ENCODE results near the gene AVP.

Gene AVP

GRCh38 chr20:3042625-3043024 lies 41.9 kb downstream of the AVP start:
- H3K36me3 Mint-ChIP-seq (ENCODE audit: low read depth), result peaks cover 36% of the 10 kb centered on the region
- TF ChIP-seq, protein P1, sequence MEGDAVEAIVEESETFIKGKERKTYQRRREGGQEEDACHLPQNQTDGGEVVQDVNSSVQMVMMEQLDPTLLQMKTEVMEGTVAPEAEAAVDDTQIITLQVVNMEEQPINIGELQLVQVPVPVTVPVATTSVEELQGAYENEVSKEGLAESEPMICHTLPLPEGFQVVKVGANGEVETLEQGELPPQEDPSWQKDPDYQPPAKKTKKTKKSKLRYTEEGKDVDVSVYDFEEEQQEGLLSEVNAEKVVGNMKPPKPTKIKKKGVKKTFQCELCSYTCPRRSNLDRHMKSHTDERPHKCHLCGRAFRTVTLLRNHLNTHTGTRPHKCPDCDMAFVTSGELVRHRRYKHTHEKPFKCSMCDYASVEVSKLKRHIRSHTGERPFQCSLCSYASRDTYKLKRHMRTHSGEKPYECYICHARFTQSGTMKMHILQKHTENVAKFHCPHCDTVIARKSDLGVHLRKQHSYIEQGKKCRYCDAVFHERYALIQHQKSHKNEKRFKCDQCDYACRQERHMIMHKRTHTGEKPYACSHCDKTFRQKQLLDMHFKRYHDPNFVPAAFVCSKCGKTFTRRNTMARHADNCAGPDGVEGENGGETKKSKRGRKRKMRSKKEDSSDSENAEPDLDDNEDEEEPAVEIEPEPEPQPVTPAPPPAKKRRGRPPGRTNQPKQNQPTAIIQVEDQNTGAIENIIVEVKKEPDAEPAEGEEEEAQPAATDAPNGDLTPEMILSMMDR (IDR thresholded peaks at IDR 0.05), result no peak
- peak overlapping the region; percentile 92 for H3K27ac Mint-ChIP-seq
- H3K4me3 Mint-ChIP-seq, result peak overlapping the region; percentile 75
- DNase-seq, result peak; percentile 28
- H3K9me3 Mint-ChIP-seq, result no peaks in the 10 kb centered on the region
- peaks cover 74% of the 10 kb centered on the region for H3K4me1 Mint-ChIP-seq
- H3K27me3 Mint-ChIP-seq (ENCODE audit: low read depth, poor library complexity), result no peaks in the 10 kb centered on the region

DNA sequence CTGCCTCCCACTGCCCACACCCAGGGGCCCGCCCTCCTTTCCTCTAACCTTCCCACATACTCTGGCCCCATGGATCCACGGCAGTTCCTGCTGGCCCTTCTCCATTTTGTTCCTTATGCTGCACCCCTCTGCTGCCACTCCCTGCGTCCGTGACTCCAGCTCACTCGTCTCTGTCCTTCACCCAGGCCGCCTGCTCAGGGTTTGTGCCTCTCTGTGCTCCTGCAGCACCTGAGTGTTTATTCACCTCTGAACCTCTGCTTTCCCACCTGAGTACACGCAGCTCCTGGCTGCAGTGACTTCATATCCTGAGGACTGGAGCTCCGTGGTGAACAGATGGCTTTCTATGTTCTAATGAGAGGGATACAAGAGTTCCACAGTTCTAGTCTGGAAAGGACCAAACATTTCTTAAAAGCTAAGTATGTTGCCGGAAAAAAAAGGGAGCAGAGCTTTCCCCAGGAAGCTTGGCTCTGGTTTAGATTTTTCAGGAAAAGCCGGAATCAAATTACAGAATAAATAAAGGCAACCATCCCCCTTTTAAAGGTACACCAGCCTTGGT lies 42.6 kb downstream of the AVP start:
- peak; percentile 18 for DNase-seq
- H3K36me3 Mint-ChIP-seq (ENCODE audit: low read depth), result peaks cover 35% of the 10 kb centered on the region
- TF ChIP-seq, protein P1 (IDR thresholded peaks at IDR 0.05), result no peak
- peaks cover 73% of the 10 kb centered on the region for H3K4me1 Mint-ChIP-seq
- H3K27ac Mint-ChIP-seq, result peak overlapping the region; percentile 92
- no peaks in the 10 kb centered on the region for H3K27me3 Mint-ChIP-seq (ENCODE audit: low read depth, poor library complexity)
- H3K4me3 Mint-ChIP-seq, result peak overlapping the region; percentile 75
- no peaks in the 10 kb centered on the region for H3K9me3 Mint-ChIP-seq

GRCh38 chr20:3040086-3040485 lies 44.4 kb downstream of the AVP start:
- Mint-ChIP-seq H3K4me1 (peaks cover 64% of the 10 kb centered on the region), H3K4me3 (no peak overlapping the region), H3K27me3 (ENCODE audit: low read depth, poor library complexity) (no peaks in the 10 kb centered on the region), H3K27ac (peak overlapping the region; percentile 72), H3K9me3 (no peaks in the 10 kb centered on the region), H3K36me3 (ENCODE audit: low read depth) (peaks cover 41% of the 10 kb centered on the region)
- DNase-seq, result no peak
- TF ChIP-seq, protein P1 (IDR thresholded peaks at IDR 0.05), result no peak

DNA sequence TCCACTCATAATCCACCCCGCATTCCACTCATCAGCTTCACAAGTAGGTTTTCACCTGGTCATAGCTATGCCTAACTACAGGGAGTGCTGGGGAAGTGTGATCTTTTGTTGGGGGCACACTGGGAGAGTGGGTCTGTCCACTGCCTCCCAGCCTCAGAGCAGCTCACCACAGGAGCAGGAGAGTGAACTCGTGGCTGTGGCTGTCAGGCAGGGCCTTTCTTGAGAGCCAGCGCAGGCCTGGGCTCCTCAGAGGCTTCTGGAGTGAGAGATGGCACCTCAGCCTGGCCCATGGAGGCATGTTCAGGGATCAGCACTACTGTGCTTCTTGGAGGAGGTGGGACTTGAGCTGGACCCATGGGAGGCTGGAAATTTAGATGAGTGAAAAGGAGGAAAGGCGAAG lies 45.1 kb downstream of the AVP start:
- H3K27me3 Mint-ChIP-seq (ENCODE audit: low read depth, poor library complexity), result no peaks in the 10 kb centered on the region
- peaks cover 48% of the 10 kb centered on the region for H3K36me3 Mint-ChIP-seq (ENCODE audit: low read depth)
- no peaks in the 10 kb centered on the region for H3K9me3 Mint-ChIP-seq
- no peak for DNase-seq
- H3K4me3 Mint-ChIP-seq, result peak overlapping the region; percentile 39
- TF ChIP-seq, protein P1 (IDR thresholded peaks at IDR 0.05), result no peak
- peaks cover 60% of the 10 kb centered on the region for H3K4me1 Mint-ChIP-seq
- peak overlapping the region; percentile 34 for H3K27ac Mint-ChIP-seq

DNA sequence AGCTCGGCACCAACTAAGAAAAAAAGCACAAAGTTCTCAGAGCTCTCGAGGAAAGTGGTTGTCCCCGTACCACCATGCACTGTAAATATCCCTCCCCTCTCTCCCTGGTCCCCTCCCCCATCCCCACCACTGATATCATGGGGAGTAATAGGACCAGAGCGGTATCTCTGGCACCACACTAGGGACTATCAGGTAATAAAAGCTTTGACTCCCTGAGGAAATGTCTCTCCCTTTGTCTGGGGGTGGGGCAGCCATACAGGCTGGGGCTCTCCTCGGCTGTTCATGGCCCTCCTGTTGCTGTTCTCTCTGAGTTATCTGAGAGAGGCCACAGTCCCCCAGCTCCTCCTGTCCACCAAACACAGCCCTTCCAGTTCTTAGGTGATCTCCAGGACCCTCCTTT lies 46.1 kb downstream of the AVP start:
- no peak overlapping the region for H3K4me3 Mint-ChIP-seq
- TF ChIP-seq, protein P1 (IDR thresholded peaks at IDR 0.05), result no peak
- H3K36me3 Mint-ChIP-seq (ENCODE audit: low read depth), result peaks cover 48% of the 10 kb centered on the region
- H3K27ac Mint-ChIP-seq, result peak overlapping the region; percentile 87
- DNase-seq, result no peak
- peaks cover 51% of the 10 kb centered on the region for H3K4me1 Mint-ChIP-seq
- no peaks in the 10 kb centered on the region for H3K27me3 Mint-ChIP-seq (ENCODE audit: low read depth, poor library complexity)
- no peaks in the 10 kb centered on the region for H3K9me3 Mint-ChIP-seq

DNA sequence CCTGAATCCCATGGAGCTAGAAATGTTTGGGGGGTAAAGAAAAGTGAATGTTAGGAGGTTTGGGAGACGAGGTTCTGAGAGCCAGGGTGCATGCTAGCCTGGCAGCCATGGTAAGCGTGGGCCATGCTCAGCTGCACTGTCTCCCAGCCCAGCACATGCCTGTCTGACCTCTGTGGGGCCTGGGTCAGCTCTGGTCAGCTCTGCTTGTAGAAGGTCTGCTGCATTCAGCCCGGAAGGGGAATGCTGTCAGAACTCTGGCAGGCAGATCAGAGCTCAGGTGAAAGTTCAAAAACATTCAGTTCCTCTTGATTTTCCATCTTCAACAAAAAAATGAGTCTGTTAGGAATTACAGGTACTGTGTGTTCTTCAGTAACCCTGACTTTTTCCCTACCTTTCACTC lies 46.9 kb downstream of the AVP start:
- peaks cover 48% of the 10 kb centered on the region for H3K36me3 Mint-ChIP-seq (ENCODE audit: low read depth)
- no peaks in the 10 kb centered on the region for H3K9me3 Mint-ChIP-seq
- peaks cover 43% of the 10 kb centered on the region for H3K4me1 Mint-ChIP-seq
- DNase-seq, result no peak
- H3K27ac Mint-ChIP-seq, result no peak overlapping the region
- TF ChIP-seq, protein P1 (IDR thresholded peaks at IDR 0.05), result no peak
- H3K27me3 Mint-ChIP-seq (ENCODE audit: low read depth, poor library complexity), result no peaks in the 10 kb centered on the region
- no peak overlapping the region for H3K4me3 Mint-ChIP-seq

Measured in nephron progenitor cell (in vitro differentiated cells).